A549 (cell line): ENCODE measurements around the gene RNF26.

ENCODE experiments used
- CTCF ChIP-seq: fragments of >200 bp; sonication (Bioruptor Twin); formaldehyde crosslinking; IDR thresholded peaks from 3 replicates; pipeline ENCODE4 v1.5.1; 2016
- POLR2A ChIP-seq: IDR thresholded peaks from 2 replicates; pipeline ENCODE4 v1.6.1; 2012; ENCODE audit warnings: mild to moderate bottlenecking, low read length
- TF ChIP-seq, protein P1 (sequence below): IDR thresholded peaks from 2 replicates; pipeline ENCODE4 v1.6.1; 2012

- no peak for TF ChIP-seq POLR2A
- no peak for TF ChIP-seq CTCF
- TF ChIP-seq, protein P1, sequence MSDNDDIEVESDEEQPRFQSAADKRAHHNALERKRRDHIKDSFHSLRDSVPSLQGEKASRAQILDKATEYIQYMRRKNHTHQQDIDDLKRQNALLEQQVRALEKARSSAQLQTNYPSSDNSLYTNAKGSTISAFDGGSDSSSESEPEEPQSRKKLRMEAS: no peak
Observed at GRCh38 chr11:119314726-119315125, 19.6 kb upstream of the RNF26 start.
